ENCODE measurements around the gene C22orf23.

DNA sequence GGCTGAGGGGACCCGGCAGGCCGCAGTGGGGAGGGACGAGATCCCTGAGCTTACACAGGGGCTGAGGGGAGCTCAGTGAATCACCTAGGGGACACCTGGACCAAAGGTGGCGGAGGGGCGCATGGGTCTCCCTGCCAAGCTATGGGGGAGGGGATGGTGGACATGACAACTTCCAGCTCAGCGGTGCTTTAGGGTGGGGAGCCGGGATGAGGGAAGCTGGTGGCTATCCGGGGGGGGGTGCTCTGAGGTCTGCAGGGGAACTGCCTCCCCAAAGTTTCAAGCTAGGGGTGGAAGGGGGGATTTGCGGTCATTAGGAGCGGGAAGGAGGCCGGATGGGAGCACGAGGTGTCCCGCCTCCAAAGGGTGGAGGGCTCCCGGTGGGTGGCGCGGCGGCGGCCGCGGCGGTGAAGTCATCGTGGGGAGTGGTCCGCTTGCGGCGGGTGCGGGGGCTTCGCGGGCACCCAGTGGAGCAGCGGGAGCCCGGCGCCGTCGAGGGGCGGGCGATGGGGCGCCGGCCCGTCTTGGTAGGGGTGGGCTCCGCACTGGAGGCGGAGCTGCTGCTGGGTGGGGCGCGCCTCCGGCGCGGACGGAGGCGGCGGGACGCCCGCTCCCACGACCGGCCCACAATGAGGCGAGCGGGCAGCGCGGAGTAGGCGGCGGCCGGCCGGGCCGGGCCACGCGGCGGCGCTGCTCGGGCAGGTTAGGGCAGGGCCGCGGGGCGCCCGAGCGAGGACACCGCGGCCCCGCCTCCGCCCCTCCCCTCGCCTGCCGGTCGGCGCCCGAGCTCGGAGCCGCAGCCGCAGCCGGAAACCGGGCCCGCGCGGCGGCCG is 47.7 kb downstream of the C22orf23 start, which contains the start of gene MICALL1:
- TF ChIP-seq, protein P1, sequence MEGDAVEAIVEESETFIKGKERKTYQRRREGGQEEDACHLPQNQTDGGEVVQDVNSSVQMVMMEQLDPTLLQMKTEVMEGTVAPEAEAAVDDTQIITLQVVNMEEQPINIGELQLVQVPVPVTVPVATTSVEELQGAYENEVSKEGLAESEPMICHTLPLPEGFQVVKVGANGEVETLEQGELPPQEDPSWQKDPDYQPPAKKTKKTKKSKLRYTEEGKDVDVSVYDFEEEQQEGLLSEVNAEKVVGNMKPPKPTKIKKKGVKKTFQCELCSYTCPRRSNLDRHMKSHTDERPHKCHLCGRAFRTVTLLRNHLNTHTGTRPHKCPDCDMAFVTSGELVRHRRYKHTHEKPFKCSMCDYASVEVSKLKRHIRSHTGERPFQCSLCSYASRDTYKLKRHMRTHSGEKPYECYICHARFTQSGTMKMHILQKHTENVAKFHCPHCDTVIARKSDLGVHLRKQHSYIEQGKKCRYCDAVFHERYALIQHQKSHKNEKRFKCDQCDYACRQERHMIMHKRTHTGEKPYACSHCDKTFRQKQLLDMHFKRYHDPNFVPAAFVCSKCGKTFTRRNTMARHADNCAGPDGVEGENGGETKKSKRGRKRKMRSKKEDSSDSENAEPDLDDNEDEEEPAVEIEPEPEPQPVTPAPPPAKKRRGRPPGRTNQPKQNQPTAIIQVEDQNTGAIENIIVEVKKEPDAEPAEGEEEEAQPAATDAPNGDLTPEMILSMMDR (IDR thresholded peaks at IDR 0.05) = peak in 3 of 6 experiments; percentile 22 to 45 (median 29)
- peak in 1 of 2 donors; percentile 35 for TF ChIP-seq POLR2A (IDR thresholded peaks at IDR 0.05)
